ENCODE data around the gene NRG2. TPM values are rescaled to one million over a fixed set of nuclear protein-coding genes. Genes with fewer than 3 reads are reported as not detected.

NRG2 gene
- total and polyA plus RNA-seq, 10 donors: 0.83 to 7.7 (median 4.4) TPM

- H3K4me3 ChIP-seq: no peak overlapping the region
- peaks cover 0 to 6% (median 0%) of the 10 kb centered on the region in 8 donors for H3K9me3 ChIP-seq
- no peaks in the 10 kb centered on the region for H3K4me1 ChIP-seq
- H3K27me3 ChIP-seq (replicated peaks in 1 of 7): peaks cover 0 to 8% (median 0%) of the 10 kb centered on the region in 7 donors
- 71 to 83% (median 77%) methylated on average over 8 to 9 of the region's 9 CpGs for WGBS, 5 donors
- DNase-seq: no peak
- intact Hi-C loops (cut with DNase I; ENCODE audit: low total_unique reads): no loop called here
- no peak overlapping the region for H3K27ac ChIP-seq
- H3K36me3 ChIP-seq: no peaks in the 10 kb centered on the region
- TF ChIP-seq CTCF (IDR thresholded peaks at IDR 0.05 in 8 of 11, conservative IDR thresholded peaks at IDR 0.05 in 3 of 11) (no peak), POLR2AphosphoS5 (IDR thresholded peaks at IDR 0.05) (no peak), POLR2A (IDR thresholded peaks at IDR 0.05) (no peak)
Measured at GRCh38 chr5:139872052-139872766, 170.9 kb downstream of the NRG2 start.

- Histone ChIP-seq H3K27ac (no peak overlapping the region), H3K36me3 (no peaks in the 10 kb centered on the region), H3K27me3 (replicated peaks in 1 of 7) (peaks cover 0 to 8% (median 0%) of the 10 kb centered on the region in 7 donors), H3K9me3 (peaks cover 0 to 6% (median 0%) of the 10 kb centered on the region in 8 donors), H3K4me1 (no peaks in the 10 kb centered on the region), H3K4me3 (no peak overlapping the region)
- TF ChIP-seq CTCF (IDR thresholded peaks at IDR 0.05 in 8 of 11, conservative IDR thresholded peaks at IDR 0.05 in 3 of 11) (no peak), POLR2AphosphoS5 (IDR thresholded peaks at IDR 0.05) (no peak), POLR2A (IDR thresholded peaks at IDR 0.05) (no peak)
- WGBS, 5 donors: 87 to 93% (median 87%) methylated on average over 9 of the region's 9 CpGs
- no peak for DNase-seq
- intact Hi-C loops (cut with DNase I; ENCODE audit: low total_unique reads): no loop called here
Measured at GRCh38 chr5:139871614-139872013, 171.5 kb downstream of the NRG2 start.

GRCh38 chr5:139870677-139871076 is 172.4 kb downstream of the NRG2 start:
- no peaks in the 10 kb centered on the region for H3K36me3 ChIP-seq
- peaks cover 0 to under 1% (median 0%) of the 10 kb centered on the region in 8 donors for H3K9me3 ChIP-seq
- H3K4me1 ChIP-seq: no peaks in the 10 kb centered on the region
- no peak overlapping the region for H3K27ac ChIP-seq
- WGBS, 5 donors: 75 to 100% (median 86%) methylated on average over 1 of the region's 1 CpG
- peaks cover 0 to 8% (median 0%) of the 10 kb centered on the region in 7 donors for H3K27me3 ChIP-seq (replicated peaks in 1 of 7)
- TF ChIP-seq POLR2AphosphoS5 (IDR thresholded peaks at IDR 0.05): no peak
- no peak for TF ChIP-seq CTCF (IDR thresholded peaks at IDR 0.05 in 8 of 11, conservative IDR thresholded peaks at IDR 0.05 in 3 of 11)
- no peak for TF ChIP-seq POLR2A (IDR thresholded peaks at IDR 0.05)
- H3K4me3 ChIP-seq: no peak overlapping the region
- intact Hi-C loops (cut with DNase I; ENCODE audit: low total_unique reads): no loop called here
- no peak for DNase-seq

GRCh38 chr5:139869042-139869790 is 173.9 kb downstream of the NRG2 start:
- intact Hi-C loops (cut with DNase I; ENCODE audit: low total_unique reads): no loop called here
- peak; percentile 67 for DNase-seq
- H3K4me3 ChIP-seq: no peak overlapping the region
- H3K36me3 ChIP-seq: no peaks in the 10 kb centered on the region
- no peaks in the 10 kb centered on the region for H3K9me3 ChIP-seq
- H3K27me3 ChIP-seq (replicated peaks in 1 of 7): peaks cover 0 to 8% (median 0%) of the 10 kb centered on the region in 7 donors
- 62 to 79% (median 73%) methylated on average over 9 of the region's 9 CpGs for WGBS, 5 donors
- peaks cover 0 to 7% (median under 1%) of the 10 kb centered on the region in 6 donors for H3K4me1 ChIP-seq
- TF ChIP-seq POLR2A (IDR thresholded peaks at IDR 0.05) (no peak), CTCF (IDR thresholded peaks at IDR 0.05 in 8 of 11, conservative IDR thresholded peaks at IDR 0.05 in 3 of 11) (no peak), POLR2AphosphoS5 (IDR thresholded peaks at IDR 0.05) (no peak)
- H3K27ac ChIP-seq: peak overlapping the region in 1 of 8 donors; percentile 5
